Loucy (cell line): ENCODE results near the gene CALR.
A peak's percentile ranks its signal among the peaks of the same experiment; 100 is the strongest.

Experiments used
- EZH2phosphoT487 ChIP-seq: fragments of 200-600 bp; IDR thresholded peaks from 2 replicates; pipeline ENCODE4 v1.6.1; 2018; ENCODE audit warnings: antibody characterized with exemption, mild to moderate bottlenecking, moderate library complexity, borderline replicate concordance
- TF ChIP-seq, protein P1 (sequence below): fragments of 200-600 bp; sonication (generic); conservative IDR thresholded peaks from 2 replicates; pipeline ENCODE4 v1.5.1; 2014; ENCODE audit warnings: mild to moderate bottlenecking, antibody characterized with exemption, low read length

DNA sequence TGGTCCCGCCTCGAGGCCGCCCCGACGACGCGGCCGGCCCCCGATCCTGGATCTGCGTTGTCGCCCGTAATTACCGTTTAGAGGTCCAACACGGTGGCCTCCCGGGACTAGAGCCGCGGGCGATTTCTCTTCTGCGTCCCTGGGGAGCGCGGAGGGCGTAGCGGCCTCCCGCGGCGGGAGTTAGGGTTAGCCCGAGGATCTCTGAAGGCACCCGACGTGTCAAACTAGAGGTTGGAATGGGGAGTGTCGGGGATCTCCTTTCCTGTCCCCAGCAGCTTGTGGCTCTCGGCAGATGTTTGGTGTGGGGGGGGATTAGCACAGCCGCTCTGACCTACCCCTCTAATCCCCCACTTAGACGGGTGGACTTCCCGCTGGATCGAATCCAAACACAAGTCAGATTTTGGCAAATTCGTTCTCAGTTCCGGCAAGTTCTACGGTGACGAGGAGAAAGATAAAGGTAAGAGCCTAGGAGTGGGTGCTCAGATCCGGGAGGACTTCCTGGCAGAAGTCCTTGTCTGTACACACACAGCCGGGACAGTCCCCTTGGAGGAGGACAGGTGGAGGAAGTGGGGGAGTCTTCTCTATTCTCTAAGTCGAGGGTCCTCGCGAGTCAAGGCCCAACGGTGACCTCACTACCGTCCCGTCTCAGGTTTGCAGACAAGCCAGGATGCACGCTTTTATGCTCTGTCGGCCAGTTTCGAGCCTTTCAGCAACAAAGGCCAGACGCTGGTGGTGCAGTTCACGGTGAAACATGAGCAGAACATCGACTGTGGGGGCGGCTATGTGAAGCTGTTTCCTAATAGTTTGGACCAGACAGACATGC lies 581 bp downstream of the CALR start:
- TF ChIP-seq, protein P1, sequence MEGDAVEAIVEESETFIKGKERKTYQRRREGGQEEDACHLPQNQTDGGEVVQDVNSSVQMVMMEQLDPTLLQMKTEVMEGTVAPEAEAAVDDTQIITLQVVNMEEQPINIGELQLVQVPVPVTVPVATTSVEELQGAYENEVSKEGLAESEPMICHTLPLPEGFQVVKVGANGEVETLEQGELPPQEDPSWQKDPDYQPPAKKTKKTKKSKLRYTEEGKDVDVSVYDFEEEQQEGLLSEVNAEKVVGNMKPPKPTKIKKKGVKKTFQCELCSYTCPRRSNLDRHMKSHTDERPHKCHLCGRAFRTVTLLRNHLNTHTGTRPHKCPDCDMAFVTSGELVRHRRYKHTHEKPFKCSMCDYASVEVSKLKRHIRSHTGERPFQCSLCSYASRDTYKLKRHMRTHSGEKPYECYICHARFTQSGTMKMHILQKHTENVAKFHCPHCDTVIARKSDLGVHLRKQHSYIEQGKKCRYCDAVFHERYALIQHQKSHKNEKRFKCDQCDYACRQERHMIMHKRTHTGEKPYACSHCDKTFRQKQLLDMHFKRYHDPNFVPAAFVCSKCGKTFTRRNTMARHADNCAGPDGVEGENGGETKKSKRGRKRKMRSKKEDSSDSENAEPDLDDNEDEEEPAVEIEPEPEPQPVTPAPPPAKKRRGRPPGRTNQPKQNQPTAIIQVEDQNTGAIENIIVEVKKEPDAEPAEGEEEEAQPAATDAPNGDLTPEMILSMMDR = peak; percentile 13; the same call in 1 of the 2 replicates
- no peak for TF ChIP-seq EZH2phosphoT487
